Measurements from ENCODE around the gene PTGER2. TPM values are rescaled to one million over a fixed set of nuclear protein-coding genes. Genes with fewer than 3 reads are reported as not detected.

Gene PTGER2
- total and polyA plus RNA-seq, 2 donors from 2014 or later: 3.4 to 10.0 TPM

DNA sequence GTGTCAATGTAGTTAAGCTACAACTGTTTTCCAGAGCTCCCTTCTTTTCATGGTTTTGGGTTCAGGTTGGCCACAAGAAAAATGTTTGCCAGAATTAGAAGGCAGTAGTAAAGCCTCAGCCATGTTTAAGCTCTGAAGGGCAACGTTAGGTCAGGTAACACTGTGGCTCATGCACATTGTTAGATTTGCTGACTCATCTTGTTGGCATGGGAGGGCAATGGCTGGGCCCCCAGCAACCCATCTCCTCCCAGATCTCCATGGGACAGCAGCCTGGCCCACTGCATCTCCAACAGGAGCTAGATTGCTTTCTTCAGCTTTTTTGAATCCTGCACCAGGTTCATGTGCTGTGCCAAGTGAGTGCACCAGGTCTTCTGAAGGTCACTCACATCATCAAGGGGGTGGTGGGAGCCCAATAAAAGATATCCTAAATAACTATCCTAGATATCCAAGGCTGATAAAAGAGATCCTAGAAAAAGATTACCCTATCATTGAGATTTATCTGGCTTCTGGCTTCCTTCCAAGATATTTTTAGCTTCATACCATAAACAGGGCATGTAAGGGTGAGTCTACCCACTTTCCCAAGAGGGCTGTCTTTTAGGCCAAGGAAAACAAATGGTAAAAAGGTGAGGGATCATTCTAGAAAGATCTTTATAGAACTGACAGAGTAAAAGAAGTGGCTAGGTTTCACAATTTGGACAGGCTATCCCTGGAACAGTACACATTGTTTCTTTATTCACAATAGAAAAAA, 28.9 kb downstream of the PTGER2 start:
- TF ChIP-seq, protein P1, sequence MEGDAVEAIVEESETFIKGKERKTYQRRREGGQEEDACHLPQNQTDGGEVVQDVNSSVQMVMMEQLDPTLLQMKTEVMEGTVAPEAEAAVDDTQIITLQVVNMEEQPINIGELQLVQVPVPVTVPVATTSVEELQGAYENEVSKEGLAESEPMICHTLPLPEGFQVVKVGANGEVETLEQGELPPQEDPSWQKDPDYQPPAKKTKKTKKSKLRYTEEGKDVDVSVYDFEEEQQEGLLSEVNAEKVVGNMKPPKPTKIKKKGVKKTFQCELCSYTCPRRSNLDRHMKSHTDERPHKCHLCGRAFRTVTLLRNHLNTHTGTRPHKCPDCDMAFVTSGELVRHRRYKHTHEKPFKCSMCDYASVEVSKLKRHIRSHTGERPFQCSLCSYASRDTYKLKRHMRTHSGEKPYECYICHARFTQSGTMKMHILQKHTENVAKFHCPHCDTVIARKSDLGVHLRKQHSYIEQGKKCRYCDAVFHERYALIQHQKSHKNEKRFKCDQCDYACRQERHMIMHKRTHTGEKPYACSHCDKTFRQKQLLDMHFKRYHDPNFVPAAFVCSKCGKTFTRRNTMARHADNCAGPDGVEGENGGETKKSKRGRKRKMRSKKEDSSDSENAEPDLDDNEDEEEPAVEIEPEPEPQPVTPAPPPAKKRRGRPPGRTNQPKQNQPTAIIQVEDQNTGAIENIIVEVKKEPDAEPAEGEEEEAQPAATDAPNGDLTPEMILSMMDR (IDR thresholded peaks at IDR 0.05; ENCODE audit: borderline replicate concordance, extremely low read depth, insufficient read depth): no peak
- H3K36me3 ChIP-seq (ENCODE audit: control insufficient read depth in 2 of 3, insufficient read depth in 3 of 3, low read length in 3 of 3): no peaks in the 10 kb centered on the region
- peaks cover 0 to 2% (median 0%) of the 10 kb centered on the region in 3 donors for H3K4me1 ChIP-seq (ENCODE audit: control insufficient read depth in 2 of 3, insufficient read depth in 2 of 3, low read depth in 1 of 3, low read length in 3 of 3)
- FAIRE-seq: no peak
- DNase-seq: no peak
- no peak overlapping the region for H3K9ac ChIP-seq (ENCODE audit: low read length in 3 of 3)
- no peaks in the 10 kb centered on the region for H3K27me3 ChIP-seq (ENCODE audit: control insufficient read depth, insufficient read depth, low read length)
- intact Hi-C loops (cut with DNase I): no loop called here
- H3K4me3 ChIP-seq (ENCODE audit: low read length in 3 of 3): no peak overlapping the region
- no peaks in the 10 kb centered on the region for H3K9me3 ChIP-seq (ENCODE audit: control insufficient read depth in 2 of 3, insufficient read depth in 1 of 3, low read length in 3 of 3)
- no peak overlapping the region for H3K27ac ChIP-seq (ENCODE audit: low read depth in 2 of 2, low read length in 2 of 2)

DNA sequence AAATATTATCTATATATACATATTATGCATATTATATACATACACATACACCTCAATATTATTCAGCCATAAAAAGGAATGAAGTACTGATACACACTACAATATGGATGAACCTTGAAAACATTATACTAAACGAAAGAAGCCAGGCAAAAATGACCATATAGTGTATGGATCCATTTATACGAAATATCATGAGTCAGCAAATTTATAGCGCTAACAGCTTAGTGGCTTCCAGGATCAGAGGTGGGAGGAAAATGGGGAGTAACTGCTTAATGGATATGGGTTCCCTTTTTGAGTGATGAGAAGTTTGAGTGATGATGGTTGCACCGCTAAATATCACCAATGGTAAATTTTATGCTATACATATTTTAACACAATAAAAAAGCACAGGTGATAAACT, 32.7 kb downstream of the PTGER2 start:
- TF ChIP-seq, protein P1 (IDR thresholded peaks at IDR 0.05; ENCODE audit: borderline replicate concordance, extremely low read depth, insufficient read depth): no peak
- Histone ChIP-seq H3K9ac (ENCODE audit: low read length in 3 of 3) (no peak overlapping the region), H3K4me1 (ENCODE audit: control insufficient read depth in 2 of 3, insufficient read depth in 2 of 3, low read depth in 1 of 3, low read length in 3 of 3) (peaks cover 8 to 10% (median 10%) of the 10 kb centered on the region in 3 donors), H3K4me3 (ENCODE audit: low read length in 3 of 3) (no peak overlapping the region), H3K9me3 (ENCODE audit: control insufficient read depth in 2 of 3, insufficient read depth in 1 of 3, low read length in 3 of 3) (no peaks in the 10 kb centered on the region), H3K27ac (ENCODE audit: low read depth in 2 of 2, low read length in 2 of 2) (no peak overlapping the region), H3K27me3 (ENCODE audit: control insufficient read depth, insufficient read depth, low read length) (no peaks in the 10 kb centered on the region), H3K36me3 (ENCODE audit: control insufficient read depth in 2 of 3, insufficient read depth in 3 of 3, low read length in 3 of 3) (no peaks in the 10 kb centered on the region)
- intact Hi-C loops (cut with DNase I): no loop called here
- FAIRE-seq: no peak
- no peak for DNase-seq

DNA sequence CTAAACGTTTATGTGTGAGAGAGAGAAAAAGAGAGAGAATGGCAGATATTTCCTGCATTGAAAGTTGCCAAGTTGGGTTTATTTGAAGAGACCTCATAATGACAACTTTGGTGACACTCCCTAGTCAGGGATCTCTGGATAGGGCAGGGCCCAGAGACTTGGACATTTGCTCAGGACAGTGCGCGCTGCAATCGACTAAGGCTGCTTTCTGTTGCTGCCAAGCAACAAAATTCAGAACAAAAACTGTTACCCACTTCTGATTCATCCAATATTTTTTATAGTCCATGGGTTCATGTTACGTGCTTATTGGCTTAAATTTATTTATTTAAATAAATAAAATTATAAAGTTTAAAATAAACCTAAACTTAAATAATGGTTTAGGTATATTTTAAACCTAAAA, 34.2 kb downstream of the PTGER2 start:
- Histone ChIP-seq H3K9me3 (ENCODE audit: control insufficient read depth in 2 of 3, insufficient read depth in 1 of 3, low read length in 3 of 3) (no peaks in the 10 kb centered on the region), H3K27me3 (ENCODE audit: control insufficient read depth, insufficient read depth, low read length) (no peaks in the 10 kb centered on the region), H3K4me3 (ENCODE audit: low read length in 3 of 3) (no peak overlapping the region), H3K4me1 (ENCODE audit: control insufficient read depth in 2 of 3, insufficient read depth in 2 of 3, low read depth in 1 of 3, low read length in 3 of 3) (peaks cover 9 to 19% (median 11%) of the 10 kb centered on the region in 3 donors), H3K27ac (ENCODE audit: low read depth in 2 of 2, low read length in 2 of 2) (no peak overlapping the region), H3K36me3 (ENCODE audit: control insufficient read depth in 2 of 3, insufficient read depth in 3 of 3, low read length in 3 of 3) (no peaks in the 10 kb centered on the region), H3K9ac (ENCODE audit: low read length in 3 of 3) (no peak overlapping the region)
- no peak for FAIRE-seq
- intact Hi-C loops (cut with DNase I): no loop called here
- TF ChIP-seq, protein P1 (IDR thresholded peaks at IDR 0.05; ENCODE audit: borderline replicate concordance, extremely low read depth, insufficient read depth): no peak
- no peak for DNase-seq

Data from kidney (tissue), 14 donors.